Measurements from ENCODE around the gene IL4R.

DNA sequence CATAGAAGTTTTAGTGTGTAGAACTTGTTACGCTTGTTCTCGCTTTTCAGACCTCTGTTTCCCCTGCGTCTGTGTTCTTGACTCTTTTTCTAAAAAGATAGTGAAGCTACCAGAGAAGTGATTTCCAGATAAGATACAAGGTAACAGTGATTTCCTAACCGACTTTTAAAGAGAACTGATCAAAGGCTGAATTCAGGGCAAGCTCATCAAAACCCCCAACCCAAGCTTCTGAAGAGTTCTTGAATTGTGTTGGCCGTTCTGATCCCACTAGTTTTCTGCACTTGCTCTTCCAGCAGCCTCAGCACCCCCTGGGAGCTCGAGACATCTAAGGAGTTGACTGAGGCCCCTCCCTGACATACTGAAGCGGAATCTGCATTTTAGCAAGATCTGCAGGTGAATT is 32.5 kb upstream of the IL4R start:
- no peak for TF ChIP-seq POLR2A (IDR thresholded peaks at IDR 0.05)
- TF ChIP-seq, protein P1, sequence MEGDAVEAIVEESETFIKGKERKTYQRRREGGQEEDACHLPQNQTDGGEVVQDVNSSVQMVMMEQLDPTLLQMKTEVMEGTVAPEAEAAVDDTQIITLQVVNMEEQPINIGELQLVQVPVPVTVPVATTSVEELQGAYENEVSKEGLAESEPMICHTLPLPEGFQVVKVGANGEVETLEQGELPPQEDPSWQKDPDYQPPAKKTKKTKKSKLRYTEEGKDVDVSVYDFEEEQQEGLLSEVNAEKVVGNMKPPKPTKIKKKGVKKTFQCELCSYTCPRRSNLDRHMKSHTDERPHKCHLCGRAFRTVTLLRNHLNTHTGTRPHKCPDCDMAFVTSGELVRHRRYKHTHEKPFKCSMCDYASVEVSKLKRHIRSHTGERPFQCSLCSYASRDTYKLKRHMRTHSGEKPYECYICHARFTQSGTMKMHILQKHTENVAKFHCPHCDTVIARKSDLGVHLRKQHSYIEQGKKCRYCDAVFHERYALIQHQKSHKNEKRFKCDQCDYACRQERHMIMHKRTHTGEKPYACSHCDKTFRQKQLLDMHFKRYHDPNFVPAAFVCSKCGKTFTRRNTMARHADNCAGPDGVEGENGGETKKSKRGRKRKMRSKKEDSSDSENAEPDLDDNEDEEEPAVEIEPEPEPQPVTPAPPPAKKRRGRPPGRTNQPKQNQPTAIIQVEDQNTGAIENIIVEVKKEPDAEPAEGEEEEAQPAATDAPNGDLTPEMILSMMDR (IDR thresholded peaks at IDR 0.05) = no peak

Measured in right lobe of liver (tissue), 4 donors.